Tongue (tissue), 2 donors: Measurements from ENCODE around the gene EEF2K. TPM values are rescaled to one million over a fixed set of nuclear protein-coding genes. Genes with fewer than 3 reads are reported as not detected.
A peak's percentile ranks its signal among the peaks of the same experiment; 100 is the strongest.

ENCODE experiments used
- DNase-seq: peaks from one replicate; pipeline ENCODE4 v3.0.0-alpha.2; 2015
- total RNA-seq: library from RNA; depleted of rRNA; stranded (reverse); fragments of >200 nt; gene quantifications from one replicate; pipeline ENCODE4 v1.2.3, GENCODE V29; 2014

Gene EEF2K
- total RNA-seq, 1 donor from 2014 or later: 46.5 TPM

GRCh38 chr16:22213236-22213635 lies 7.2 kb downstream of the EEF2K start:
- DNase-seq: no peak

GRCh38 chr16:22213801-22214200 lies 7.7 kb downstream of the EEF2K start:
- no peak for DNase-seq

- DNase-seq: no peak
Observed at GRCh38 chr16:22214402-22214801, 8.3 kb downstream of the EEF2K start.

- DNase-seq: no peak
Observed at GRCh38 chr16:22214889-22215288, 8.8 kb downstream of the EEF2K start.

GRCh38 chr16:22216191-22216831 lies 10.2 kb downstream of the EEF2K start:
- peak; percentile 76 for DNase-seq

- peak; percentile 33 for DNase-seq
Observed at GRCh38 chr16:22216832-22217225, 10.8 kb downstream of the EEF2K start.

GRCh38 chr16:22217890-22218730 lies 12.0 kb downstream of the EEF2K start:
- DNase-seq: no peak

GRCh38 chr16:22219389-22220068 lies 13.5 kb downstream of the EEF2K start:
- no peak for DNase-seq

GRCh38 chr16:22220069-22220440 lies 14.0 kb downstream of the EEF2K start:
- peak; percentile 97 for DNase-seq

GRCh38 chr16:22220714-22221113 lies 14.6 kb downstream of the EEF2K start:
- DNase-seq: peak; percentile 71

GRCh38 chr16:22222006-22222405 lies 15.9 kb downstream of the EEF2K start:
- DNase-seq: no peak

GRCh38 chr16:22222998-22223397 lies 16.9 kb downstream of the EEF2K start:
- no peak for DNase-seq

- DNase-seq: no peak
Observed at GRCh38 chr16:22225060-22225459, 19.0 kb downstream of the EEF2K start.

GRCh38 chr16:22229889-22230288 lies 23.8 kb downstream of the EEF2K start:
- DNase-seq: peak; percentile 57

GRCh38 chr16:22232277-22233036 lies 26.4 kb downstream of the EEF2K start:
- DNase-seq: no peak

- DNase-seq: no peak
Observed at GRCh38 chr16:22233037-22233372, 26.9 kb downstream of the EEF2K start.

- peak; percentile 23 for DNase-seq
Observed at GRCh38 chr16:22235839-22236745, 30.0 kb downstream of the EEF2K start.

GRCh38 chr16:22239131-22239805 lies 33.2 kb downstream of the EEF2K start:
- DNase-seq: peak; percentile 19

GRCh38 chr16:22240023-22240710 lies 34.1 kb downstream of the EEF2K start:
- DNase-seq: peak; percentile 81

GRCh38 chr16:22250522-22250921 lies 44.4 kb downstream of the EEF2K start:
- DNase-seq: no peak
